ENCODE measurements around the gene RPTOR.
"Not testable (repeated sequence)": the region's sequence is repeated elsewhere in the genome, so short reads cannot be mapped to it uniquely, and the experiment has no call there.

RPTOR gene

DNA sequence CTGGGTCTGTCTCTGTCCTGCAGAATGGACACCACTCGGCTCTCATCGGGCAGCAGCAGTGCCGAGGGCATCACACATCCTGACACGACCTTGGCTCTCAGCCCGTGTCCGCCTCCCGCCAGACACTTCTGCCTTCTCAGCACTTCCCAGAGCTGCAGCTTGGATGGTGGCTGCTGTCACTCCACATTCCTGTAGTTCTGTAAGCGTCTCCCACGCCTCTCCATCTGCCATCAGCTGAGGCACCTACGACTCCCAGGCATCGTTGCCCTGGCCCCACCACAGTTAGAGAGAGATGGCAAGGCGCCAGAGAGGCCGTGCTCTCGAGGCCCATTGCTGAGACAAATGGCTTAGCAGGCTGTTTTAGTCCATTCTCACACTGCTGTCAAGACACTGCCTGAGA lies 251.1 kb downstream of the RPTOR start (continued):
- TF ChIP-seq, protein P1, sequence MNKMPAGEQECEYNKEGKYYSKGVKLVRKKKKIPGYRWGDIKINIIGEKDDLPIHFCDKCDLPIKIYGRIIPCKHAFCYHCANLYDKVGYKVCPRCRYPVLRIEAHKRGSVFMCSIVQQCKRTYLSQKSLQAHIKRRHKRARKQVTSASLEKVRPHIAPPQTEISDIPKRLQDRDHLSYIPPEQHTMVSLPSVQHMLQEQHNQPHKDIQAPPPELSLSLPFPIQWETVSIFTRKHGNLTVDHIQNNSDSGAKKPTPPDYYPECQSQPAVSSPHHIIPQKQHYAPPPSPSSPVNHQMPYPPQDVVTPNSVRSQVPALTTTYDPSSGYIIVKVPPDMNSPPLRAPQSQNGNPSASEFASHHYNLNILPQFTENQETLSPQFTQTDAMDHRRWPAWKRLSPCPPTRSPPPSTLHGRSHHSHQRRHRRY (tag by site-specific recombination; IDR thresholded peaks at IDR 0.05): no peak
- no peak for TF ChIP-seq SCRT1 (tag by site-specific recombination; IDR thresholded peaks at IDR 0.05; ENCODE audit: borderline replicate concordance)
- no peak for TF ChIP-seq ZNF2 (tag by site-specific recombination; IDR thresholded peaks at IDR 0.05)
- no peak for TF ChIP-seq RBAK (tag by site-specific recombination; IDR thresholded peaks at IDR 0.05)
- TF ChIP-seq KLF8 (tag by site-specific recombination; IDR thresholded peaks at IDR 0.05): no peak
- TF ChIP-seq, protein P2, sequence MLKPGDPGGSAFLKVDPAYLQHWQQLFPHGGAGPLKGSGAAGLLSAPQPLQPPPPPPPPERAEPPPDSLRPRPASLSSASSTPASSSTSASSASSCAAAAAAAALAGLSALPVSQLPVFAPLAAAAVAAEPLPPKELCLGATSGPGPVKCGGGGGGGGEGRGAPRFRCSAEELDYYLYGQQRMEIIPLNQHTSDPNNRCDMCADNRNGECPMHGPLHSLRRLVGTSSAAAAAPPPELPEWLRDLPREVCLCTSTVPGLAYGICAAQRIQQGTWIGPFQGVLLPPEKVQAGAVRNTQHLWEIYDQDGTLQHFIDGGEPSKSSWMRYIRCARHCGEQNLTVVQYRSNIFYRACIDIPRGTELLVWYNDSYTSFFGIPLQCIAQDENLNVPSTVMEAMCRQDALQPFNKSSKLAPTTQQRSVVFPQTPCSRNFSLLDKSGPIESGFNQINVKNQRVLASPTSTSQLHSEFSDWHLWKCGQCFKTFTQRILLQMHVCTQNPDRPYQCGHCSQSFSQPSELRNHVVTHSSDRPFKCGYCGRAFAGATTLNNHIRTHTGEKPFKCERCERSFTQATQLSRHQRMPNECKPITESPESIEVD (tag by site-specific recombination; IDR thresholded peaks at IDR 0.05): no peak
- TF ChIP-seq, protein P3, sequence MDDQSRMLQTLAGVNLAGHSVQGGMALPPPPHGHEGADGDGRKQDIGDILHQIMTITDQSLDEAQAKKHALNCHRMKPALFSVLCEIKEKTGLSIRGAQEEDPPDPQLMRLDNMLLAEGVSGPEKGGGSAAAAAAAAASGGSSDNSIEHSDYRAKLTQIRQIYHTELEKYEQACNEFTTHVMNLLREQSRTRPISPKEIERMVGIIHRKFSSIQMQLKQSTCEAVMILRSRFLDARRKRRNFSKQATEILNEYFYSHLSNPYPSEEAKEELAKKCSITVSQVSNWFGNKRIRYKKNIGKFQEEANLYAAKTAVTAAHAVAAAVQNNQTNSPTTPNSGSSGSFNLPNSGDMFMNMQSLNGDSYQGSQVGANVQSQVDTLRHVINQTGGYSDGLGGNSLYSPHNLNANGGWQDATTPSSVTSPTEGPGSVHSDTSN (CRISPR knock-in tag; IDR thresholded peaks at IDR 0.05): no peak
- TF ChIP-seq, protein P4, sequence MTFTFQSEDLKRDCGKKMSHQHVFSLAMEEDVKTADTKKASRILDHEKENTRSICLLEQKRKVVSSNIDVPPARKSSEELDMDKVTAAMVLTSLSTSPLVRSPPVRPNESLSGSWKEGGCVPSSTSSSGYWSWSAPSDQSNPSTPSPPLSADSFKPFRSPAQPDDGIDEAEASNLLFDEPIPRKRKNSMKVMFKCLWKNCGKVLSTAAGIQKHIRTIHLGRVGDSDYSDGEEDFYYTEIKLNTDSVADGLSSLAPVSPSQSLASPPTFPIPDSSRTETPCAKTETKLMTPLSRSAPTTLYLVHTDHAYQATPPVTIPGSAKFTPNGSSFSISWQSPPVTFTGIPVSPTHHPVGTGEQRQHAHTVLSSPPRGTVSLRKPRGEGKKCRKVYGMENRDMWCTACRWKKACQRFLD (tag by site-specific recombination; IDR thresholded peaks at IDR 0.05): no peak
- TF ChIP-seq ZNF530 (tag by site-specific recombination; IDR thresholded peaks at IDR 0.05; ENCODE audit: low read depth): no peak
- TF ChIP-seq FEZF1 (tag by site-specific recombination; IDR thresholded peaks at IDR 0.05): no peak
- TF ChIP-seq ZNF266 (tag by site-specific recombination; IDR thresholded peaks at IDR 0.05; ENCODE audit: low read depth): no peak
- TF ChIP-seq ZNF658 (tag by site-specific recombination; IDR thresholded peaks at IDR 0.05): no peak

DNA sequence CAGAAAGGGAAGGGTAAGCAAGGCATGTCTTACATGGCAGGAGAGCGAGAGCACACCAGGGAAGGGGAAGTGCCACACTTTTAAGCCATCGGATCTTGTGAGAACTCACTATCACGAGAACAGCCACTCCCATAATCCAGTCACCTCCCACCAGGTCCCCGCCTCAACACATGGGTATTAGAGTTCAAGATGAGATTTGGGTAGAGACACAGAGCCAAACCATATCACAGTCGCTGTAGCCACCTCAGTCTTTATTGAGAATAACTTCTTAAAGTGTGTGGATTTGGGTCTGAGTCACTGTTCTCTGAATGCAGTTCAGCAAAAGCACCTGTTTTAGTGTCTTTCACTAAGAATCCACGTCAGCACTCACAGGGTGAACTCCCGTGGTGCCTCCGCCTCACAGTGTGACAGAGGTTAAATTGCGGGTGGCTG lies 251.8 kb downstream of the RPTOR start:
- no peak overlapping the region for H3K27ac ChIP-seq (ENCODE audit: extremely low read depth, low read depth, low read length)
- no peaks in the 10 kb centered on the region for H3K4me1 ChIP-seq (ENCODE audit: control insufficient read depth, insufficient read depth, low read length)
- no peaks in the 10 kb centered on the region for H3K9me3 ChIP-seq (ENCODE audit: control insufficient read depth, insufficient read depth, low read depth, low read length)
- CTCF ChIA-PET: interaction anchor here (0.7 kb wide), 1 partner anchor 55 kb away, joined by 4 read pairs; no protein-coding TSS in a partner anchor
- POLR2A ChIA-PET: no interaction called here
- TF ChIP-seq ZNF701 (tag by site-specific recombination; IDR thresholded peaks at IDR 0.05) (no peak), SETDB1 (IDR thresholded peaks at IDR 0.05; ENCODE audit: insufficient read length, low read length) (peak; percentile 64)
- no peak overlapping the region for H3K4me3 ChIP-seq (ENCODE audit: low read depth, low read length)
- peaks cover 0 to 19% of the 10 kb centered on the region in 2 experiments; a peak in 1 of 3 replicates for H3K36me3 ChIP-seq (ENCODE audit: control insufficient read depth in 2 of 2, insufficient read depth in 1 of 2, low read length in 2 of 2)

DNA sequence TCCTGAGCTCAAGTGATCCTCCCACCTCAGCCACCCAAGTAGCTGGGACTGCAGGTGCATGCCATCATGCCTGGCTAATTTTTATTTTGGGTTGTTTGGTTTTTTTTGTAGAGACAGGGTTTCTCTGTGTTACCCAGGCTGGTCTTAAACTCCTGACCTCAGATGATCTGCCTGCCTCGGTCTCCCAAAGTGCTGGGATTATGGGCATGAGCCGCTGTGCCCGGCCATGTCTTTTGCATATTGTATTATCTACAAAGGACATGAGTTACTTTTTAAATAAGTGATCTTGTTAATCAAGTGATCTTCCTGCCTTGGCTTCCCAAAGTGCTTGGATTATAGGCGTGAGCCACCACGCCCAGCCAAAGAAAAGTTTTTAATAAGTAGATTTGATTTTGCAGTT lies 252.6 kb downstream of the RPTOR start:
- H3K4me3 ChIP-seq (ENCODE audit: low read depth, low read length); H3K4me1 ChIP-seq (ENCODE audit: control insufficient read depth, insufficient read depth, low read length); H3K27ac ChIP-seq (ENCODE audit: extremely low read depth, low read depth, low read length); H3K9me3 ChIP-seq (ENCODE audit: control insufficient read depth, insufficient read depth, low read depth, low read length): not testable (repeated sequence)
- ChIA-PET POLR2A (interaction anchor here (0.6 kb wide), 1 partner anchor 1274 kb away, joined by 4 read pairs; no protein-coding TSS in a partner anchor), CTCF (interaction anchor here (0.7 kb wide), 2 partner anchors 56 to 123 kb away, joined by 4 read pairs; no protein-coding TSS in a partner anchor)
- H3K36me3 ChIP-seq (ENCODE audit: control insufficient read depth in 2 of 2, insufficient read depth in 1 of 2, low read length in 2 of 2): peaks cover 0 to 19% of the 10 kb centered on the region in 2 experiments; a peak in 1 of 3 replicates
